ENCODE measurements around the gene ARHGAP26. TPM values are rescaled to one million over a fixed set of nuclear protein-coding genes. Genes with fewer than 3 reads are reported as not detected.

Gene ARHGAP26
- total and polyA plus RNA-seq, 7 donors, result 2.5 to 28.7 (median 12.0) TPM

- H3K4me1 ChIP-seq, result peaks cover 10% of the 10 kb centered on the region
- no peak for ATAC-seq
- intact Hi-C loops (cut with DNase I), result no loop called here
Observed at GRCh38 chr5:143216211-143216610, 446.0 kb downstream of the ARHGAP26 start.

GRCh38 chr5:143217065-143217803 is 447.1 kb downstream of the ARHGAP26 start:
- H3K9me3 ChIP-seq, result no peaks in the 10 kb centered on the region
- peak overlapping the region; percentile 5 for H3K27ac ChIP-seq
- peak; percentile 29 to 63 (median 42) for ATAC-seq
- WGBS, 3 donors, result 65 to 80% (median 68%) methylated on average over 10 of the region's 10 CpGs
- TF ChIP-seq CTCF (IDR thresholded peaks at IDR 0.05), result no peak
- no peak overlapping the region for H3K4me3 ChIP-seq
- no peaks in the 10 kb centered on the region for H3K27me3 ChIP-seq (ENCODE audit: insufficient read depth in 3 of 3, low read length in 2 of 3)
- peaks cover 0 to 4% of the 10 kb centered on the region in 2 donors for H3K36me3 ChIP-seq (ENCODE audit: insufficient read depth in 1 of 2, low read depth in 1 of 2)
- no peak for DNase-seq
- intact Hi-C loops (cut with DNase I), result no loop called here
- peaks cover 10% of the 10 kb centered on the region for H3K4me1 ChIP-seq

More at GRCh38 chr5:143216211-143216610, 446.0 kb downstream of the ARHGAP26 start:
- no peak overlapping the region for H3K4me3 ChIP-seq
- DNase-seq, result no peak
- H3K27ac ChIP-seq, result no peak overlapping the region
- peaks cover 0 to 4% of the 10 kb centered on the region in 2 donors for H3K36me3 ChIP-seq (ENCODE audit: insufficient read depth in 1 of 2, low read depth in 1 of 2)
- WGBS, 3 donors, result 75 to 86% (median 79%) methylated on average over 9 of the region's 9 CpGs
- no peaks in the 10 kb centered on the region for H3K9me3 ChIP-seq
- H3K27me3 ChIP-seq (ENCODE audit: insufficient read depth in 3 of 3, low read length in 2 of 3), result no peaks in the 10 kb centered on the region
- TF ChIP-seq CTCF (IDR thresholded peaks at IDR 0.05), result no peak

GRCh38 chr5:143217804-143218160 is 447.6 kb downstream of the ARHGAP26 start:
- 73 to 77% (median 75%) methylated on average over 2 of the region's 2 CpGs for WGBS, 3 donors
- no peak for TF ChIP-seq CTCF (IDR thresholded peaks at IDR 0.05)
- ATAC-seq (peak in 1 of 4 donors; percentile 34), DNase-seq (no peak)
- no peak overlapping the region for H3K4me3 ChIP-seq
- H3K4me1 ChIP-seq, result peaks cover 10% of the 10 kb centered on the region
- no peak overlapping the region for H3K27ac ChIP-seq
- H3K36me3 ChIP-seq (ENCODE audit: insufficient read depth in 1 of 2, low read depth in 1 of 2), result peaks cover 0 to 4% of the 10 kb centered on the region in 2 donors
- no peaks in the 10 kb centered on the region for H3K9me3 ChIP-seq
- intact Hi-C loops (cut with DNase I), result no loop called here
- no peaks in the 10 kb centered on the region for H3K27me3 ChIP-seq (ENCODE audit: insufficient read depth in 3 of 3, low read length in 2 of 3)

GRCh38 chr5:143218517-143219170 is 448.5 kb downstream of the ARHGAP26 start:
- intact Hi-C loops (cut with DNase I), result no loop called here
- Histone ChIP-seq H3K4me1 (peaks cover 10% of the 10 kb centered on the region), H3K27ac (no peak overlapping the region), H3K27me3 (ENCODE audit: insufficient read depth in 3 of 3, low read length in 2 of 3) (no peaks in the 10 kb centered on the region), H3K36me3 (ENCODE audit: insufficient read depth in 1 of 2, low read depth in 1 of 2) (peaks cover 0 to 4% of the 10 kb centered on the region in 2 donors), H3K4me3 (no peak overlapping the region), H3K9me3 (no peaks in the 10 kb centered on the region)
- no peak for TF ChIP-seq CTCF (IDR thresholded peaks at IDR 0.05)
- ATAC-seq (no peak), DNase-seq (no peak)
- 92 to 95% (median 94%) methylated on average over 4 of the region's 4 CpGs for WGBS, 3 donors
